ENCODE results near the gene FAM47E.

DNA sequence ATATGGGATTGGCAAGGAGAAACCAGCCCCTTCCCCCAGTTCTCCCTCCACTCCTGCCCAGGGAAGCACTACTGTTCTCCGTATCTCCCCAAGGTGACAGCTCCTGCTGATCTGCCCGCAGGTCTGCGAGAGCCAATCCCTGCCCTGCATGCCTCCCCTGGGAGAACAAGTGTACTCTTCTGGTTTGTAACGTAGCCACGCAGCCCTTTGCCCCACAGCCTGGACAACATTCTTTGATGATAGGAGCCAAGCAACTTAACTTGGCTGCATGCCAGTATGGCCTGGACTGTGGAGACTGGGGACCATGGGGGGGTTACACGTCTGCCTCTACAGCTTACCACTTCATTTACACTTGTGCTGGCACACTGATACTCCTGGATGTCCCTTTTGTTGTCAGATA is 57.0 kb downstream of the FAM47E start:
- TF ChIP-seq CTCF (IDR thresholded peaks at IDR 0.05; ENCODE audit: control extremely low read depth in 1 of 3, insufficient read depth in 1 of 3, low read depth in 1 of 3, low read length in 3 of 3) (no peak), EZH2 (IDR thresholded peaks at IDR 0.05; ENCODE audit: low read depth, low read length, severe bottlenecking) (no peak), RXRA (IDR thresholded peaks at IDR 0.05; ENCODE audit: insufficient read depth, low read depth, low read length) (no peak), NANOG (IDR thresholded peaks at IDR 0.05; ENCODE audit: insufficient read depth, low read depth, low read length, poor library complexity, severe bottlenecking) (no peak), SIN3A (conservative IDR thresholded peaks at IDR 0.05 in 1 of 2, IDR thresholded peaks at IDR 0.05 in 1 of 2; ENCODE audit: low read depth in 1 of 2, low read length in 2 of 2) (no peak), SUZ12 (IDR thresholded peaks at IDR 0.05; ENCODE audit: low read length) (no peak)

Data from H1 (cell line).